ENCODE data around the gene RGS12.

- TF ChIP-seq CTCF (IDR thresholded peaks at IDR 0.05; ENCODE audit: insufficient read depth, low read length) (no peak), POLR2AphosphoS5 (IDR thresholded peaks at IDR 0.05; ENCODE audit: low read depth) (no peak), REST (IDR thresholded peaks at IDR 0.05; ENCODE audit: insufficient replicate concordance, low read depth) (no peak)
Measured at GRCh38 chr4:3250438-3250955, 42.3 kb upstream of the RGS12 start.
